GM12875 (cell line): ENCODE results near the gene SLC13A5.

Source experiments
- H3K4me3 ChIP-seq: one replicate; pipeline ENCODE4 v1.5.1; 2011; ENCODE audit warnings: low read depth, low read length, control low read depth
- TF ChIP-seq, protein P1 (sequence below): IDR thresholded peaks from 2 replicates; pipeline ENCODE4 v1.5.1; 2011; ENCODE audit warnings: low read depth, mild to moderate bottlenecking, control low read depth, inconsistent platforms, low read length, moderate library complexity, borderline replicate concordance; ENCODE audit not compliant: insufficient read depth

Gene SLC13A5

DNA sequence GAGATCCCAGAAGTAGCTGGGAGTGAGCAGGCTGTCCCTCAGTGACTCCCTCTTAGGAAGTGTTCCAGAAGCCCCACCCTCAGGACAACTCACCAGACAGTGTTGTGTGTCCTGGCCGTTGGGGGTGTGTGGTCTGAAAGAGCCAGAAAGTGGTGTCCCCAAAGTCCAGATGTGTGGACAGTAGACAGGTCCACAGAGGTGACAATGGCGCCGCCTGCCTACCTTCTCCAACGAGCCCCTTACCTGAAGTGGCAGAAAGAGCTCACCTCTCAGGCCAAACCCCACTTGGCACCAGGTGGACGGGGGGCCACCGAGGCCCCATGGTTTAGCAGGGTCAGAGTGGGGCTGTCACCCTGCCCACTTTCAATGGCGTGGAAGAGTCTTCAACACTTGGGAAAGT, 41.7 kb downstream of the SLC13A5 start:
- TF ChIP-seq, protein P1, sequence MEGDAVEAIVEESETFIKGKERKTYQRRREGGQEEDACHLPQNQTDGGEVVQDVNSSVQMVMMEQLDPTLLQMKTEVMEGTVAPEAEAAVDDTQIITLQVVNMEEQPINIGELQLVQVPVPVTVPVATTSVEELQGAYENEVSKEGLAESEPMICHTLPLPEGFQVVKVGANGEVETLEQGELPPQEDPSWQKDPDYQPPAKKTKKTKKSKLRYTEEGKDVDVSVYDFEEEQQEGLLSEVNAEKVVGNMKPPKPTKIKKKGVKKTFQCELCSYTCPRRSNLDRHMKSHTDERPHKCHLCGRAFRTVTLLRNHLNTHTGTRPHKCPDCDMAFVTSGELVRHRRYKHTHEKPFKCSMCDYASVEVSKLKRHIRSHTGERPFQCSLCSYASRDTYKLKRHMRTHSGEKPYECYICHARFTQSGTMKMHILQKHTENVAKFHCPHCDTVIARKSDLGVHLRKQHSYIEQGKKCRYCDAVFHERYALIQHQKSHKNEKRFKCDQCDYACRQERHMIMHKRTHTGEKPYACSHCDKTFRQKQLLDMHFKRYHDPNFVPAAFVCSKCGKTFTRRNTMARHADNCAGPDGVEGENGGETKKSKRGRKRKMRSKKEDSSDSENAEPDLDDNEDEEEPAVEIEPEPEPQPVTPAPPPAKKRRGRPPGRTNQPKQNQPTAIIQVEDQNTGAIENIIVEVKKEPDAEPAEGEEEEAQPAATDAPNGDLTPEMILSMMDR = no peak
- H3K4me3 ChIP-seq = no peak overlapping the region

DNA sequence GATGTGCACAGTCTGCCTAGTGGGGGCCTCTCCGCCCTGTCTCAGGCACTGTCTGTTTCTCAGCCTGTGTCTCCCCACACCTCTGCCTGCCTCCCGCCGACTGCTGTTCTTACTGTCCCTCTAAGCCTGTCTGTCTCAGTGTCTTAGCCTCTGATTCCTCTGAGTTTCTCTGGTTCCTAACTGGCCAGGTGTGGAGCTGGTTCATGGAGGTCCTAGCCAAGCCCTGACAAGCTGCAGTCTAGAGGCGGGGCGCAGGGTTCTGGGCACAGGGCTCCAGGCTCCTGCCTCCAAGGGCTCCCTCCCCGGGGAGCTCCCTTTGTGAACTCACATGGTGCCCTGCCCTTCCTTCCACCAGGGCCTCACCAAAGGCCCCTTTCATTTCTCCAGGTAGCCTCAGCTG, 42.2 kb downstream of the SLC13A5 start:
- TF ChIP-seq, protein P1 = no peak
- H3K4me3 ChIP-seq = no peak overlapping the region

DNA sequence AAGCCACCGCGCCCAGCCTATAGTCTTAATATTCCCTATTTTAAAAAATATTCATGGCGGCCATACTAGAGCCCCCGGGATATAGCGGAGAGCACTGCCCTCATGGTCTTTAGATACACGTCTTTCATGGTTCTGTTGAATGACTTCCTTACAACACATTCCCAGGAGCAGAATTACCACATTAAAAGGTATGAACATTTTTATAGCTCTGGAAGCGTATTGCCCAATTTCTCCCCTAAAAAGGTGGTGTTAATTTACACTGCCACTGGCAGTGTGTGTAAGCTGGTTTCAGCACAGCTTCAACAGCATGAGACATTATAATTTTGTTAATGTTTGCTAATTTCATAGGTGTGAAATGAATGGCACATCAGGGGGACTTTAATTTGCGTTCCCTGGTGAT, 42.6 kb downstream of the SLC13A5 start:
- TF ChIP-seq, protein P1 = no peak

DNA sequence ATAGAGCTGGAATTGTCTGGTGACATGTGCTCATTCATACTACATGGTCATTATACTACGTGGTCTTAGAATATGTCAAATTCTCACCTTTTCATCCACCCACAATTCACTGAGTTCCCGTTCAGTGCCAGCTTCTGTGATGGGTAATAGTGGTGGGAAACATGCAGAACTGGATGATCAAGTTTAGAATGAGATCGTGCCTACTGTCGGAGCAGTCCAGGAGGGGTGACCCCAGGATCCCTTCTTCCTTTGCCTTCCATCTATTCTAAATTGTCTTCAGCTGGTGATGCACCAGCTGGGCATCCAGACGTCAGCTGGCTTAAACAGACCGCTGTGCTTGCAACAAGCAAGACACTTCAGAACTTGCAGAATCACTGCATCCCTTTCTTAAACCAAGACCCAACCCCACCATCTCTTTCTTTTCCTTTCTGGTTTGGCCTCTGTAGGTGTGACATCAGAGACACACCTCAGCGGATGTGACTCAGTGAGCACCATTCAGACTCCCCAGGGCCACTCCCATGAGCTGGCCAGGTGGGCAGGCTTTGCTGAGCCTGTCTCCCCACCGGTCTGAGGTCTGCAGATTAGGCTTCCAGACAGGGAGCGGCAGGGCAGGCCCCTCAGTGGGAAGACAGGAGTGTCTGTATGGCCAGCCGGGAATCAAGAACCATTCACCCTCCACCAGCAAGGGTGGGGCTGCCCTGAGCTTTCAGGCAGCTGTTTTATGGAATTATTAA, 43.5 kb downstream of the SLC13A5 start:
- no peak overlapping the region for H3K4me3 ChIP-seq
- TF ChIP-seq, protein P1 = no peak

More for the DNA sequence above, 42.6 kb downstream of the SLC13A5 start:
- H3K4me3 ChIP-seq = no peak overlapping the region

DNA sequence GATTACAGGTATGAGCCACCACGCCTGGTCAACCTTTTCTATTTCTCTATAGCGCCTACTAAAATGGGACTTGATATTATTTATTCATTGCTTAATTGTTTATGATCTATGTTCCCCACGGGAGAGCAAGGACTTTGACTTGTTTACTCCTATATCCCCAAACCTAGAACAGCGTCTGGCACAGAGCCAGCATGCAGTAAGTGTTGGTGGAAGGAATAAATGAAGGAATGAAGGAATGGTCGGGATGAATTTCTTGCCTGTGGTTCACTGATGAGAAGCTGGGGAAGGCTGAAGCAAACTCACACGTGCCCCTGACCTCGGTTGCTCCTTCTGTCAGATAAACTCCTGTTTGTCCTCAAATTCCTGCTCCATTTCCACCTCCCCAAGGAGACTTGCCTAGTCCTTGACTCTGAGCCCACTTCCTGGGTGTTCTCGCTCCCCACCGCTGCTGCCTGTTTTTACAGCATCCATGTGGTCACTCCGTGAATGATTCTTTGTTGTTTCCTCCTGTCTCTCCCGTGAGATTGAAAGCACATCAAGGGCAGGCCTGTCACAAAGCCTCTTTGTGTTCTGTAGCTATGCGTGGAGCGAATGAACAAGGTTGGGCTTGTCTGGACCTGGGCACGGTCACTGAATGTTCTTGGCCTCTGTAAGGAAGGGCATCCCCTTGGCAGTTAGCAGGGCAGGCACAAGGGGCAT, 44.3 kb downstream of the SLC13A5 start:
- TF ChIP-seq, protein P1 = no peak
- H3K4me3 ChIP-seq = no peak overlapping the region

DNA sequence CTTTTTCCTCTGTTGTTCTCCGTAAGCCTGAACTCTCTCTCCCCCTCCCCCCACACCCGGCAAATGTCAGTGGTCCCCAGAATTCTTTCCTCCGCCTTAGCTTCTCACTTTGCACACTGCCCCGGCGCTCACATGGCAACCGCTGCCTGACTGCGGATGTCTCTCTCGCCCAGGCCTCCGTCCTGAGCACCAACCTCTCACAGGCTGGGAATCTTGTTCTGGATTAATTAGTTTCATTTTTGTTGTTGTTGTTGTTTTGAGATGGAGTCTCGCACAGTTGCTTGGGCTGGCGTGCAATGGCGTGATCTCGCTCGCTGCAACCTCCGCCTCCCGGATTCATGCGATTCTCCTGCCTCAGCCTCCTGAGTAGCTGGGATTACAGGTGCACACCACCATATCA, 45.0 kb downstream of the SLC13A5 start:
- no peak overlapping the region for H3K4me3 ChIP-seq
- TF ChIP-seq, protein P1 = no peak

DNA sequence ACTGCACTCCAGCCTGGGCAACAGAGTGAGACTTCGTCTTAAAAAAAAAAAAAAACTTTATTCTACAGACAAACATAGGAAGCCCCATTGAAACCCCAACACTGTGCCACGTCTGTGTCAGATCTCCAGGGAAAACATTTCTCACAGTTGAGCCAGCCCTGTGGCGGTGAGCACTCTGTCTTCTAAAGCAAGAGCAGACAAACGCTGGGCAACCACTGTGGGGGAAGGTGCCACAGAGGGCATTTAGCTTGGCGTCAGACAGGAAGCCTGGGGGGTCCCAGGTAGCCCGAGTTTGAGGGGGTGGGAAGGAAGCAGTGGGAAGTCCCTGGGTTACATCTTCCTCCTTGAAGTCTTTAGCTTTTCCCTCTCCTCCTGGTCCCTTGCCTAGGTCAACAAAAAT, 45.7 kb downstream of the SLC13A5 start:
- TF ChIP-seq, protein P1 = no peak
- H3K4me3 ChIP-seq = no peak overlapping the region
